Endothelial cell of umbilical vein (primary cell): ENCODE data around the gene DNASE1L1. TPM values are rescaled to one million over a fixed set of nuclear protein-coding genes. Genes with fewer than 3 reads are reported as not detected.
A peak's percentile ranks its signal among the peaks of the same experiment; 100 is the strongest.

ENCODE experiments used
- BruUV-seq: library from RNA; stranded (reverse); fragments of 400-500 nt; replicated peaks from 2 replicates; lab custom pipeline; 2021; lab: Mats Ljungman, UMichigan
- CTCF ChIA-PET: fragments of 300-600, 350-600 bp; sonication (Branson Sonifier 250); formaldehyde crosslinking; loops from one replicate; lab custom pipeline; 2021; ENCODE audit warnings: antibody characterized with exemption, inconsistent platforms; lab: Charles Lee
- POLR2A ChIA-PET: fragments of 300-600, 350-600 bp; sonication (Branson Sonifier 250); formaldehyde crosslinking; loops from one replicate; lab custom pipeline; 2021; ENCODE audit warnings: antibody characterized with exemption, inconsistent platforms; lab: Charles Lee
- DNase-seq: peaks from one replicate; pipeline ENCODE4 v3.0.0-alpha.2; 2011; ENCODE audit warnings: low read depth, low spot score
- FAIRE-seq: peaks from 2 replicates; lab custom pipeline; 2011; peaks lifted over from hg19 to GRCh38; lab: Jason Lieb, UNC
- H2AFZ ChIP-seq: 2 replicates; pipeline ENCODE4 v1.6.0; 2012; ENCODE audit warnings: low read depth, low read length, control low read depth, inconsistent platforms
- H3K27ac ChIP-seq: 2 replicates; pipeline ENCODE4 v1.5.1; 2011; ENCODE audit warnings: low read depth, mild to moderate bottlenecking, control low read depth, low read length, moderate library complexity; ENCODE audit not compliant: insufficient read depth
- H3K27me3 ChIP-seq, 2 experiments: 2 replicates each; pipeline versions ENCODE4 v1.6.0 to v1.6.1; 2011; ENCODE audit warnings: low read length in 2 of 2, mixed read lengths in 1 of 2; ENCODE audit not compliant: control insufficient read depth in 2 of 2, insufficient read depth in 2 of 2
- H3K36me3 ChIP-seq, 2 experiments: 2 replicates in 1 of 2; 3 replicates in 1 of 2; pipeline ENCODE4 v1.5.1; 2011; ENCODE audit warnings: low read length in 2 of 2, mild to moderate bottlenecking in 1 of 2, moderate library complexity in 1 of 2; ENCODE audit not compliant: control insufficient read depth in 2 of 2, insufficient read depth in 2 of 2; ENCODE audit errors: extremely low read depth in 1 of 2
- H3K4me1 ChIP-seq: 3 replicates; pipeline ENCODE4 v1.5.1; 2011; ENCODE audit warnings: mild to moderate bottlenecking, low read length; ENCODE audit not compliant: control insufficient read depth, insufficient read depth; ENCODE audit errors: extremely low read depth
- H3K4me2 ChIP-seq: 2 replicates; pipeline ENCODE4 v1.6.1; 2011; ENCODE audit warnings: low read length, control low read depth, mixed read lengths; ENCODE audit not compliant: insufficient read depth
- H3K4me3 ChIP-seq, 3 experiments: fragments of 200-600 bp in 1 of 3; sonication (generic), shearing (Covaris generic) in 1 of 3; replicated peaks in 1 of 3; 2 replicates each; pipeline ENCODE4 v1.5.1; 2011 to 2016; ENCODE audit warnings: control low read depth in 3 of 3, low read length in 3 of 3, mild to moderate bottlenecking in 2 of 3, inconsistent platforms in 1 of 3, low read depth in 1 of 3, moderate library complexity in 1 of 3; ENCODE audit not compliant: insufficient read depth in 1 of 3
- H3K79me2 ChIP-seq: 2 replicates; pipeline ENCODE4 v1.6.0; 2012; ENCODE audit warnings: low read length, inconsistent platforms; ENCODE audit not compliant: control insufficient read depth, insufficient read depth
- H3K9ac ChIP-seq: replicated peaks from 2 replicates; pipeline ENCODE3; 2011; ENCODE audit warnings: low read length, control low read depth; ENCODE audit not compliant: insufficient read depth; ENCODE audit errors: extremely low read depth
- H3K9me1 ChIP-seq: replicated peaks from 3 replicates; pipeline ENCODE4 v1.6.0; 2011; ENCODE audit warnings: mild to moderate bottlenecking, low read length; ENCODE audit not compliant: control insufficient read depth, insufficient read depth; ENCODE audit errors: extremely low read depth
- H3K9me3 ChIP-seq: replicated peaks from 2 replicates; pipeline ENCODE4 v1.5.1; 2012; ENCODE audit warnings: low read length, inconsistent platforms; ENCODE audit not compliant: control insufficient read depth, insufficient read depth
- H4K20me1 ChIP-seq: replicated peaks from 2 replicates; pipeline ENCODE3; 2011; ENCODE audit warnings: mild to moderate bottlenecking, low read length; ENCODE audit not compliant: control insufficient read depth, insufficient read depth; ENCODE audit errors: extremely low read depth
- EZH2 ChIP-seq: IDR thresholded peaks from 2 replicates; pipeline ENCODE4 v1.6.1; 2012; ENCODE audit warnings: borderline replicate concordance, low read depth, mild to moderate bottlenecking, moderate library complexity, low read length, inconsistent platforms; ENCODE audit not compliant: severe bottlenecking
- FOS ChIP-seq: IDR thresholded peaks from 2 replicates; pipeline ENCODE4 v1.6.1; 2011; ENCODE audit warnings: mild to moderate bottlenecking, low read length, moderate library complexity, borderline replicate concordance; ENCODE audit not compliant: insufficient read depth
- GATA2 ChIP-seq: IDR thresholded peaks from 2 replicates; pipeline ENCODE4 v1.7.0; 2011; ENCODE audit warnings: low read depth, mild to moderate bottlenecking, moderate library complexity, mixed read lengths, low read length; ENCODE audit not compliant: insufficient read length, insufficient read depth
- JUN ChIP-seq: IDR thresholded peaks from 2 replicates; pipeline ENCODE4 v1.6.1; 2011; ENCODE audit warnings: borderline replicate concordance, low read depth; ENCODE audit not compliant: insufficient read length, insufficient read depth
- MYC ChIP-seq: IDR thresholded peaks from one replicate; pipeline ENCODE4 v1.6.1; 2011; ENCODE audit warnings: mild to moderate bottlenecking, low read depth, low read length
- POLR2A ChIP-seq: IDR thresholded peaks from 2 replicates; pipeline ENCODE4 v1.6.1; 2012; ENCODE audit warnings: low read depth, mild to moderate bottlenecking, control low read depth, low read length
- POLR2AphosphoS5 ChIP-seq: IDR thresholded peaks from 2 replicates; pipeline ENCODE4 v1.6.1; 2012; ENCODE audit warnings: low read depth, mild to moderate bottlenecking, control low read depth, low read length, moderate library complexity; ENCODE audit not compliant: insufficient read depth
- dilution Hi-C: fragments of 300-500 bp; cut with MboI; formaldehyde crosslinking; loops from one replicate; pipeline ENCODE4 v1.15.0; 2019; ENCODE audit warnings: low sequenced_read_pairs; ENCODE audit not compliant: extremely low pct_ligation_motif_present
- intact Hi-C: fragments of 100-400 bp; cut with micrococcal nuclease; formaldehyde crosslinking; loops from one replicate; pipeline ENCODE4 v1.10.0; 2022
- polyA plus RNA-seq, 4 experiments: library from polyadenylated mRNA; depleted of rRNA in 3 of 4; stranded (reverse) in 3 of 4; unstranded in 1 of 4; fragments of >200 nt; gene quantifications; 2 replicates each; pipeline versions ENCODE4 v1.2.1 to v1.2.3, GENCODE V29; 2011 to 2012; ENCODE audit warnings: missing spikeins in 1 of 4
- total RNA-seq: library from RNA; stranded (reverse); gene quantifications from 2 replicates; pipeline ENCODE4 v1.2.3, GENCODE V29; 2021
- TF ChIP-seq, protein P1 (sequence below): IDR thresholded peaks from 2 replicates; pipeline ENCODE4 v1.6.1; 2011; ENCODE audit not compliant: insufficient read depth, insufficient read length
- TF ChIP-seq, protein P2 (sequence below), 2 donors: IDR thresholded peaks; 1 replicate in 1 of 2; 2 replicates in 1 of 2; pipeline ENCODE4 v1.5.1; 2011; ENCODE audit warnings: low read length in 2 of 2, mild to moderate bottlenecking in 2 of 2, moderate library complexity in 2 of 2, control low read depth in 1 of 2, inconsistent platforms in 1 of 2, low read depth in 1 of 2; ENCODE audit not compliant: insufficient read depth in 1 of 2; ENCODE audit errors: extremely low read depth in 1 of 2

DNASE1L1 gene
- total and polyA plus RNA-seq, 2 donors (not counting 3 experiments of a cell fraction or from before 2014, with no cell fraction given), result 61.5 to 84.9 TPM

- no peaks in the 10 kb centered on the region for H3K9me3 ChIP-seq
- dilution Hi-C loops (no loop called here), intact Hi-C loops (no loop called here)
- H3K4me2 ChIP-seq, result no peak overlapping the region
- H2AFZ ChIP-seq, result no peak overlapping the region
- no peak overlapping the region for H3K9ac ChIP-seq
- no TSS peak for BruUV-seq
- CTCF ChIA-PET, result interaction anchor here (1.2 kb wide), 1 partner anchor 57 kb away, joined by 3 read pairs; no protein-coding TSS in a partner anchor
- no peaks in the 10 kb centered on the region for H3K27me3 ChIP-seq
- FAIRE-seq, result peak; percentile 90
- peak overlapping the region; percentile 8 for H3K27ac ChIP-seq
- no peak overlapping the region for H3K4me3 ChIP-seq
- H3K4me1 ChIP-seq, result peaks cover 28% of the 10 kb centered on the region
- H3K9me1 ChIP-seq, result no peaks in the 10 kb centered on the region
- peaks cover 23% of the 10 kb centered on the region for H3K79me2 ChIP-seq
- TF ChIP-seq MYC, result no peak
- TF ChIP-seq POLR2A, result no peak
- TF ChIP-seq, protein P1, sequence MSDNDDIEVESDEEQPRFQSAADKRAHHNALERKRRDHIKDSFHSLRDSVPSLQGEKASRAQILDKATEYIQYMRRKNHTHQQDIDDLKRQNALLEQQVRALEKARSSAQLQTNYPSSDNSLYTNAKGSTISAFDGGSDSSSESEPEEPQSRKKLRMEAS, result no peak
- TF ChIP-seq, protein P2, sequence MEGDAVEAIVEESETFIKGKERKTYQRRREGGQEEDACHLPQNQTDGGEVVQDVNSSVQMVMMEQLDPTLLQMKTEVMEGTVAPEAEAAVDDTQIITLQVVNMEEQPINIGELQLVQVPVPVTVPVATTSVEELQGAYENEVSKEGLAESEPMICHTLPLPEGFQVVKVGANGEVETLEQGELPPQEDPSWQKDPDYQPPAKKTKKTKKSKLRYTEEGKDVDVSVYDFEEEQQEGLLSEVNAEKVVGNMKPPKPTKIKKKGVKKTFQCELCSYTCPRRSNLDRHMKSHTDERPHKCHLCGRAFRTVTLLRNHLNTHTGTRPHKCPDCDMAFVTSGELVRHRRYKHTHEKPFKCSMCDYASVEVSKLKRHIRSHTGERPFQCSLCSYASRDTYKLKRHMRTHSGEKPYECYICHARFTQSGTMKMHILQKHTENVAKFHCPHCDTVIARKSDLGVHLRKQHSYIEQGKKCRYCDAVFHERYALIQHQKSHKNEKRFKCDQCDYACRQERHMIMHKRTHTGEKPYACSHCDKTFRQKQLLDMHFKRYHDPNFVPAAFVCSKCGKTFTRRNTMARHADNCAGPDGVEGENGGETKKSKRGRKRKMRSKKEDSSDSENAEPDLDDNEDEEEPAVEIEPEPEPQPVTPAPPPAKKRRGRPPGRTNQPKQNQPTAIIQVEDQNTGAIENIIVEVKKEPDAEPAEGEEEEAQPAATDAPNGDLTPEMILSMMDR (IDR thresholded peaks at IDR 0.05; ENCODE audit: extremely low read depth in 1 of 2, insufficient read depth in 1 of 2, low read depth in 1 of 2, low read length in 2 of 2), result no peak
- TF ChIP-seq GATA2, result no peak
- TF ChIP-seq FOS, result no peak
- no peak for TF ChIP-seq JUN
- TF ChIP-seq EZH2, result no peak
- TF ChIP-seq POLR2AphosphoS5, result no peak
- DNase-seq, result no peak
- H3K36me3 ChIP-seq, result peaks cover 2 to 26% of the 10 kb centered on the region in 2 experiments
- POLR2A ChIA-PET, result interaction anchor here (0.6 kb wide), 1 partner anchor 29 kb away, joined by 7 read pairs; no protein-coding TSS in a partner anchor
- no peaks in the 10 kb centered on the region for H4K20me1 ChIP-seq
These were observed 21.4 kb upstream of the DNASE1L1 start for GRCh38 chrX:154430479-154430878.
